ENCODE results near the gene FRMD1.

FRMD1 gene

DNA sequence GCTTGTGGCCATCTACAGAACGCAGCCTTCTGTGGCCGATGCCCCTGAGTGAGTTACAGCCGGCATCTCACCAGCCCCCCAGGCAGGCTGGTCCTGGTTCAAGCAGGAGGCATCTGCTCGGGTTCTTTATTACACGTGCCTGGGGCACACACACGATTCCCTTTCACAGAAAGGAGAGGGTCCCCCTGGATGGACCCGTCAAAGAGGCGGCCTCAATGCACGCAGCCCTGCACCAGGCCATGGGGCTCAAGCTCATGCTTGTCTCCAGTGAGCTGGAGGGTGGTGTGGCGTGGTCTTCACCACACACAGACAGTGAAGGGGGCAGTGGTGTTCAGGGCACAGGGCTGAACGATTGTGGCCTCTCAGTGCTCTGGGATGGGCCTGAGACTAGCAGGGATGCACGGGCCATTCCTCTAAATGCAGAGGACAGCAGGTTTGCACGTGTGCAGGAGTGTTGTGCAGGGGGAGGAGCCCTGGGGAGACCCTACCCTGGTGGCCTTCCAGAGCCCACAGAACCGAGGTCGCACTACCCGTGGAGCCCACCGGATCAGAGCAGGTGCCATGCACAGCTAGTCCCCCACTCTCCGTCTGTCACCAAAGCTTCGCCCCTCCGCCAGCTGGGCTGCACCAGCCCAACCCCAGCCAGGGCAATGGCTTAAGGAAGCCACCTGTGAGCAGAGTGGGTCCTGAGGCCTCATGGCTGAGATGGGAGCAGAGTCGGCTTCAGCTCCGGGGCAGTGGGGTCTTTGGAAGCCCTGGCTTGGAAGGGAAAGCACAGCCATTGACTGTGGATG, 23.1 kb downstream of the FRMD1 start:
- DNase-seq (ENCODE audit: low read depth in 2 of 2), result no peak

GRCh38 chr6:168054765-168055560, 24.0 kb downstream of the FRMD1 start:
- DNase-seq (ENCODE audit: low read depth in 2 of 2), result no peak

- no peak for DNase-seq (ENCODE audit: low read depth in 2 of 2)
Measured at GRCh38 chr6:168053957-168054471, 25.0 kb downstream of the FRMD1 start.

DNA sequence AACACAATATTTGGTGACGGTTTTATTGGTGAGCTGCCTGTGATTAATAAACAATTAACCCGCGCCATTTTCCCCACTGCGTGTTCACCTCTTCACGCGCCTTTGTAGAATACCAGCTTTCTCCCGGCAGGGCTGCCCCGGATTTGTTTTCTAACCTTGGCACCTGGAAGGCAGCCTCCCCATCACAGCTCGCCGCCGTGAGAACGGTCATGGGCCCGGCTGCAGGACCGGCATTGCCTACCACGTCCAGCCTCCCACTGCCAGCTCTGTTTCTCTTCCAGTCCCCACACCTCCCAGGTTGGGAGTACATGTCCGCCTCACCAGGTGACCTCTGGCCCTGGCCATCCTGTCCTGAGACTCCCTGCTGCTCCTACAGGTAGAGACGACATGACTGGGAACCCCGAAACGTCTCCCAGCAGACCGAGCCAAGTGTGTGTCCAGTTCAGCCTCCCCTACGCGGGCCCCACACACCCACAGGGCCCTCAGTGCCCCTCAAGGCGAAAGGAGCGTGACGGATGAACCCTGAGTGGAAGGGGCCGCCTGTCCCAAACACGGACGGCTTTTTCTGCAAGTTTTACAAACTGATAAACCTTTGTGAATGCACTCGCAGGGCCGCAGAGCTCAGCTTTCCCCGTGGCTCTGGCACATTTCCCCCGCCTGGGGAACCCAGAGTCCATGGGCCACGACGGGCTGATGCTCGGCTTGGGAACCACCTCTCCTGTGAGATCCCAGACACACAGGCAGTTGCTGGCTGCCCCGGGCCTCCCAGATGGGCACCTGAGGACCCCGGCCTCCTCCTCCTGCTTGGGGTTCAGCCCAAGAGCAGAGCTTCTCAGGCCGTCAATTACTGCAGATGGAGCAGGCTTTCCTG, 25.7 kb downstream of the FRMD1 start:
- no peak for DNase-seq (ENCODE audit: low read depth in 2 of 2)

- DNase-seq (ENCODE audit: low read depth in 2 of 2), result no peak
Measured at GRCh38 chr6:168052291-168052891, 26.6 kb downstream of the FRMD1 start.

GRCh38 chr6:168051648-168052047, 27.4 kb downstream of the FRMD1 start:
- no peak for DNase-seq (ENCODE audit: low read depth in 2 of 2)

DNA sequence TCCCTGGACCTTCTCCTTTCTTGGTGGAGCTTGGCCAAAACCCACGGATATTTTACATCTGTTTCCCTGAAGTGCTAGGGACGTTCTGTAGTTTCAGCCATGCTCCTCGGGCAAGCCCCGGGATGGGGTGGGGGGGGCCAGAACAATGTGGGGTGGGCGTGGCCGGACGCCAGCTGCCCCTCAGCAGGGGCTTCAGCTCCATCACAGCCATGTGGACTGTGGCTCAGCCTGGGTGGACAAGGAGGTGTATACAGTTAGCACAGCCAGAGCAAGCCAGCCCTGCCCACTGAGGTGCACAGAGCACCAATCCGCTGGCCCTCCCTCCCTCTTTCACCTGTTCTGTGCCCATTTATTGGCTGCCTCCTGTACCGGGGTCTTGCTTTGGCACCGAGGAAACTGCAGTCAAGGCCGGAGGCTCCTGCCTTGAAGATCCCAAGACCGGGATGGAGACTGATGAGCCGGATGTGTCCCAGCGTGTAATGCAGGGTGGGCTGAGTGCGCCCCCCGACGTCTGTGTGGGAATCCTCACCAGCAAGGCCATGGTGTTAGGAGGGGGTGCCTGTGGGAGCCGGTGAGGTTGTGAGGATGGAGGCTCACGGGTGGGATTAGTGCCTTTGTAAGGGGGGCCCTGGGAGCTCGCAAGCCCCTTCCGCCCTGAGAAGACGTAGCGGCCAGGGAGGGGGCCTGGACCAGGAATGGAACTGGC, 28.0 kb downstream of the FRMD1 start:
- no peak for DNase-seq (ENCODE audit: low read depth in 2 of 2)

- DNase-seq (ENCODE audit: low read depth in 2 of 2), result no peak
Measured at GRCh38 chr6:168050225-168050880, 28.7 kb downstream of the FRMD1 start.

DNA sequence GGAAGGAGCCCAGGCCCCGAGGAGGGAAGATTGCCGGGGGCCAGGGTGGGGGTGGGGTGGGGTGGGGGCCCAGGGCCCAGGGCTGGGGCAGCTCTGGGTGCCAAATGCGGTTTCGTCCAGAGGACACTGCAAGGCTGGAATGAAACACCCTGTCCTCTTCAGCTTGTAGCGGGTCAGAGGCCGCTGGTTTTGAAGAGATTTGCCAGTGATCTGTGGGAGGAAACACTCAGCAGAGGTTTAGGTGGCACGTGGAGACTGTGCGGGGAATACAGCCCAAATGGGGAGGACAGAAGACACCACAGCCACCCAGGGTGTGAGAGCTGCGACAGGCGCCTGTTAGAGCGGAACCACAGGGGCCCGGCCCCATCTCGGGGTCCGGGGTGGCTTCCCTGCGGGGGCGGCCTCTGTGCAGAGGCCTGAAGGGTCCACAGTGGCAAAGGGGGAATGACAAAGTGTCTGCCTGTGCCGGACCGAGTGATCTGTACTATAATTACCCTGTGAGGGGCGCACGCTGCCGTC, 29.2 kb downstream of the FRMD1 start:
- no peak for DNase-seq (ENCODE audit: low read depth in 2 of 2)

- DNase-seq (ENCODE audit: low read depth in 2 of 2), result no peak
Measured at GRCh38 chr6:168049277-168049676, 29.7 kb downstream of the FRMD1 start.

GRCh38 chr6:168048724-168049025, 30.3 kb downstream of the FRMD1 start:
- DNase-seq (ENCODE audit: low read depth in 2 of 2), result no peak

DNA sequence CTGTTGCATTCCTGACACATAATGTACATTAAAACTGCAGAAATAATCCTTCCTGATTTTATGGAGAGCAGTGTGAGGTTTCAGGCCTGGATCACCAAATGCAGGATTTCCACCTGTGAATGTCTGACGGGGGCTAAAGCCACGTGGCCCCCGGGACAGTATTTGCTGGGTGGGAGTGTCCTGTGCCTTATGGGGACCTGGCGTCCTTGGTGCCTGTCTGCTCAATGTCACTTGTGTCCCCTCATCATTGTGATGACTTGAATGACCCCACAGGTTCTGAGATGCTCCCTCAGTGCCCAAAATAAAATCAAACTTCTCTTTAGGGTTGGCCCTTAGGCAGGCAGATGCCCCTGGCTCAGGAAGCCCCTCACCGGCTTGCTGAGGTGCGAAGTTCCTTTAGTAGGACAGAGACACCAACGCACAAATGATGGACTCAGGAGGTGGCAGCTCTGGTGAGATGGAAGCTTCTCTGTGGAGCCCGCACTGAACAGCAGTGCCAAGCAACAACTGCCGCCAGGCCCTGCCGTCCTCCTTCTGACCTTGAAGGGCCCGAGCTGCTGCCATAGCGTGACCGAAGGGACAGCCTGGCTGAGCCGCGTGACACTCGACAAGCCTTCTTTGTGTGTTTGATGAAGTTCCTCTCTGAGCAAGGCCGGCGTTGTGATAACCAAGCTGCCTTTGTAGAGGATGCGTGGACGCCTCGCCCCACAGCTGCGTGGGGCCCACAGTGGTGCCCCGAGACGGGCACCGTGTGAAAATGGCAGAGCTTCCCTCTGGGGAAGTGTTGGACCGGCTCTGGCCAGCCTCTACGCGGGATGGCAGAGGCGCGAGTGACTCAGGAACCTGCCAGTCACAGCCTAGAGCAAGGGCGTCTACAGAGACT, 30.9 kb downstream of the FRMD1 start:
- DNase-seq (ENCODE audit: low read depth in 2 of 2), result no peak

- DNase-seq (ENCODE audit: low read depth in 2 of 2), result no peak
Measured at GRCh38 chr6:168046696-168047095, 32.3 kb downstream of the FRMD1 start.

- no peak for DNase-seq (ENCODE audit: low read depth in 2 of 2)
Measured at GRCh38 chr6:168045706-168046620, 33.0 kb downstream of the FRMD1 start.

- DNase-seq (ENCODE audit: low read depth in 2 of 2), result no peak
Measured at GRCh38 chr6:168045141-168045691, 33.8 kb downstream of the FRMD1 start.

GRCh38 chr6:168044521-168045130, 34.4 kb downstream of the FRMD1 start:
- DNase-seq (ENCODE audit: low read depth in 2 of 2), result no peak

DNA sequence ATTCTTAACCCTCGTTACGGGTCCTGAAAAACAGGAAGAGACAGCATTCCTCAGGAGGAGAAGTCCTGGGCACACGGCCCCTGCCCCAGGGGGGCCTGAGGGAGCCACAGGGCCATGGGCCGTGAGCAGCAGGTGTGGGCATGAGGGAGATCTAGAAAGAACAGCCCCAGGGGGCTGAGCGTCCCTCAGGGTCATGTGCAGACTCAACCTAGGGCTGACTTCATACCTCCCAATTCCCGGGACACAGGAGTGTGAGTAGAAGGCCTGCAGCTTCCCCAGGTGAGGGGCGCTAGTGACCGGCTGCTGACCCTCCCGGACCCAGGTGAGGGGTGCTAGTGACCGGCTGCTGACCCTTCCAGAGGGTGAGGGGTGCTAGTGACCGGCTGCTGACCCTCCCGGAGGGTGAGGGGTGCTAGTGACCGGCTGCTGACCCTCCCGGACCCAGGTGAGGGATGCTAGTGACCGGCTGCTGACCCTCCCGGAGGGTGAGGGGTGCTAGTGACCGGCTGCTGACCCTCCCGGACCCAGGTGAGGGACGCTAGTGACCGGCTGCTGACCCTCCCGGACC, 35.1 kb downstream of the FRMD1 start:
- DNase-seq (ENCODE audit: low read depth in 2 of 2), result no peak
